Measurements from ENCODE around the gene FIBCD1. TPM values are rescaled to one million over a fixed set of nuclear protein-coding genes. Genes with fewer than 3 reads are reported as not detected.

The FIBCD1 gene
- total RNA-seq, 2 experiments from 2014 or later: not detected

DNA sequence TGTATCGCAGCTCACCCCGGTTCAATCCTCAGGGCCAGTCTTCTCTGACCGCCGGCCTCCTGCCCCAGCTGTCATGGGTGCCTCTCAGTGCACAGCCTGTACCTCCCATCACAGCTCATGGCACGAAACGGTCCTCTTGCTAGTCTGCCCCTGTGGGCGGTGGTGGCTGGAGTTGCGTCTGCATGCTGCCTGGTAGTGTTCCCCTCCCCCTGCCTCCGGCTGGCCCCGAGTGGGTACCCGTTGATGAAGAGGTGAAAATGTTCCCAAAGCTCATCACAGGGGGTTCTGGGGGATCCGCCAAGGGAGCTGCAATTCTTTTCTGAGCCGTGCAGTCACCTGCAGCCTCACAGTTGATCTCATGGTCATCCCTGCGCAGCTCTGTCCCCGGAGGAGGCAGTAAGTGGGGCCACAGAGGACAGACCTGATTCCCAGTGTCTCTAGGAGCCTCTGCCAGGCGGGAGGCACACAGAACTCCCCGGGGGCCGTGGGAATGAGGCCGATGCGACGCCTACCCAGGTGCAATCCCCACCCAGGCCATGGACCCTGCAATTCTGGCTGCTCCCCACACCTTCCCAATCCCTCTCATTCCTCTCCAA, 34.7 kb upstream of the FIBCD1 start:
- POLR2A ChIA-PET: interaction anchor here (0.6 to 1.1 kb wide), 3 partner anchors 11 to 43 kb away, joined by 3 to 4 read pairs (median 3); no protein-coding TSS in a partner anchor
- H3K27ac ChIP-seq (ENCODE audit: low read depth, low read length, poor library complexity, severe bottlenecking): no peak overlapping the region
- no peaks in the 10 kb centered on the region for H3K9me2 ChIP-seq (ENCODE audit: insufficient read depth, low read length)
- H3K36me3 ChIP-seq (ENCODE audit: insufficient read depth, low read length): no peaks in the 10 kb centered on the region
- H3K4me3 ChIP-seq (ENCODE audit: low read depth, low read length, poor library complexity, severe bottlenecking): no peak overlapping the region
- TF ChIP-seq EZH2phosphoT487 (IDR thresholded peaks at IDR 0.05; ENCODE audit: borderline replicate concordance, low read depth, low read length) (no peak), CTCF (conservative IDR thresholded peaks at IDR 0.05; ENCODE audit: low read length) (no peak)
- H2AFZ ChIP-seq (ENCODE audit: low read length): no peak overlapping the region
- CTCF ChIA-PET (ENCODE audit: unreplicated experiment): no interaction called here
- no peaks in the 10 kb centered on the region for H3K9me3 ChIP-seq (ENCODE audit: low read length)
- no TSS peak for BruUV-seq (replicated peaks)
- intact Hi-C loops (cut with micrococcal nuclease; ENCODE audit: unreplicated experiment): no loop called here
- DNase-seq (ENCODE audit: low spot score): no peak
- H3K4me2 ChIP-seq (ENCODE audit: low read length): no peak overlapping the region
- H3K4me1 ChIP-seq (ENCODE audit: insufficient read depth, low read length, poor library complexity, severe bottlenecking): no peaks in the 10 kb centered on the region
- no peaks in the 10 kb centered on the region for H3K79me2 ChIP-seq (ENCODE audit: insufficient read depth, low read depth, low read length)
- no peaks in the 10 kb centered on the region for H4K20me1 ChIP-seq (ENCODE audit: insufficient read depth, low read length)

DNA sequence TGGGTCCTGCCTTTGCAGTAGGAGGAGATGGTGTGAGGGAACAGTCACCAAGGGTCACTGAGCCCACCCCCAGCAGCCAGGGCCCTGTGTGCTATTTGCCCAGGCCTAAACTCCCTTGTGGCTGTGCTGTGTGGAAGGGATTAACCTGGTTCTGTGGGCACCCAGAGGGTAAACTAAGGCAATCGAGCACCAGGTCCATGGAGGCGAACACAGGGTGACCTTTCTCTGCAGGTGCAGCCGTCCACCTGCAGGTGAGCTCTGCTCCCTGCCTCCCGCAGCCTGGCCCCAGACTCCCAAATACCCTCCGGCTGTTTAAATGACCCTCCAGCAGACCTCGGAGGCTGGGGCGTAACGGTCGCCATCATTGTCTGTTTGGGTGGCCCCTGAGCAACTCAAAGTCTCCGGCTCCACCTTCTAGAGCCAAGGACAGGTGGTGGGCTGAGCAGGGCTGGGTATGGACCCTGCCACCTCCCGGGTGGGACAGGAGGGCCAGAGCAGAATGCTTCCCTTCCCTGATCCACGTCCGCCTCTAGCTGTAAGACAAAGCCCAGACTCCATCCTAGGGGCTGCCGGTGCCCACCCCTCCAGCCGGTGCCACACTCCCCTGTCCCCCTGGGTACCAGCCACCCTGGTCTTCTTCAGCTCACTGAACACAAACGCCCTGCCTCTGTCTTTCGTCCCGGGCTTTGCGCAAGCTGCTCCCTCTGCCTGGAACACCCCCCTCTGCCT, 34.1 kb upstream of the FIBCD1 start:
- POLR2A ChIA-PET: interaction anchor here (0.6 kb wide), 1 partner anchor 31 kb away, joined by 3 read pairs; no protein-coding TSS in a partner anchor
- Histone ChIP-seq H3K9me3 (ENCODE audit: low read length) (no peaks in the 10 kb centered on the region), H3K36me3 (ENCODE audit: insufficient read depth, low read length) (no peaks in the 10 kb centered on the region), H4K20me1 (ENCODE audit: insufficient read depth, low read length) (no peaks in the 10 kb centered on the region), H3K4me3 (ENCODE audit: low read depth, low read length, poor library complexity, severe bottlenecking) (no peak overlapping the region), H3K9me2 (ENCODE audit: insufficient read depth, low read length) (no peaks in the 10 kb centered on the region), H3K27ac (ENCODE audit: low read depth, low read length, poor library complexity, severe bottlenecking) (no peak overlapping the region), H3K4me1 (ENCODE audit: insufficient read depth, low read length, poor library complexity, severe bottlenecking) (no peaks in the 10 kb centered on the region), H3K79me2 (ENCODE audit: insufficient read depth, low read depth, low read length) (no peaks in the 10 kb centered on the region), H2AFZ (ENCODE audit: low read length) (no peak overlapping the region), H3K4me2 (ENCODE audit: low read length) (no peak overlapping the region)
- TF ChIP-seq EZH2phosphoT487 (IDR thresholded peaks at IDR 0.05; ENCODE audit: borderline replicate concordance, low read depth, low read length): no peak
- TF ChIP-seq CTCF (conservative IDR thresholded peaks at IDR 0.05; ENCODE audit: low read length): no peak
- CTCF ChIA-PET (ENCODE audit: unreplicated experiment): no interaction called here
- BruUV-seq (replicated peaks): no TSS peak
- DNase-seq (ENCODE audit: low spot score): no peak
- intact Hi-C loops (cut with micrococcal nuclease; ENCODE audit: unreplicated experiment): no loop called here

Data from OCI-LY7 (cell line).